Skin epidermis (tissue), 12 donors: ENCODE results near the gene BBIP1.

ENCODE experiments used
- H3K27ac ChIP-seq, 21 experiments: fragments of 200-600 bp; sonication (generic) in 11 of 21; one replicate each; pipeline ENCODE4 v1.5.0; 2020; ENCODE audit warnings: mild to moderate bottlenecking in 3 of 21, inconsistent platforms in 2 of 21, moderate library complexity in 2 of 21
- H3K4me3 ChIP-seq, 7 experiments: fragments of 200-600 bp; sonication (generic) in 2 of 7; one replicate each; pipeline ENCODE4 v1.5.0; 2020; ENCODE audit warnings: inconsistent platforms in 2 of 7, mild to moderate bottlenecking in 2 of 7, moderate library complexity in 1 of 7

BBIP1 gene

DNA sequence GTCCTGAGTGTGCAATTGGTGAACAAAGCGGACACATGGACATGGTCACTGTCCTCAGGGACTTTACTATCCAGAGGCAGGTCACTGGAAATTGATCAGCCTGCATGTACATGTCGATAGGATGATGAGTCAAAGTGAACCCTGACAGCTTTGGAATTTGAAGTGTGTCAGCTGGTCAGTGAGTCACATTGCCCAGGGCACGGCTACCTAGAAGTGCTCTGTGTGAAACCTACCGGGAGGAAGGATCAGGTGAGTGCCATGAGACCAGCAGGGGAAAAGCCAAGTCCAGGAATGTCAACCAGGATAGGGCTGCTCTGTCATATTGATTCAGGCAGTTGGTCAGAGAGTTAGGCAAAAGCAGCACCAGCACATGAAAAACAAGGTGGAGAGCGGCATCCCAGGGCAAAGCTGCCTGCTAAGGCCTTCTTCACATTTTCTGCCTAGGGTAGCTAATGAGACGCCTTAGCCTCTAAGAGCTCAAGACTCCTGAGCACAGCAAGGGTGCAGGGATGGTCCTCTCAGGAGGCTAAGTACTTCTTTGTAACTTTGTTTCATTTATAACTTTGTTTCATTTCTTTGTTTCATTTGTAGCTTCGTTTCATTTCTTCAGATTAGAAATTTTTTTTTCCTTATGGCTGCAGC, 66.6 kb downstream of the BBIP1 start:
- H3K4me3 ChIP-seq, result no peak overlapping the region
- peak overlapping the region in 4 of 21 experiments; percentile 2 to 30 (median 26) for H3K27ac ChIP-seq

DNA sequence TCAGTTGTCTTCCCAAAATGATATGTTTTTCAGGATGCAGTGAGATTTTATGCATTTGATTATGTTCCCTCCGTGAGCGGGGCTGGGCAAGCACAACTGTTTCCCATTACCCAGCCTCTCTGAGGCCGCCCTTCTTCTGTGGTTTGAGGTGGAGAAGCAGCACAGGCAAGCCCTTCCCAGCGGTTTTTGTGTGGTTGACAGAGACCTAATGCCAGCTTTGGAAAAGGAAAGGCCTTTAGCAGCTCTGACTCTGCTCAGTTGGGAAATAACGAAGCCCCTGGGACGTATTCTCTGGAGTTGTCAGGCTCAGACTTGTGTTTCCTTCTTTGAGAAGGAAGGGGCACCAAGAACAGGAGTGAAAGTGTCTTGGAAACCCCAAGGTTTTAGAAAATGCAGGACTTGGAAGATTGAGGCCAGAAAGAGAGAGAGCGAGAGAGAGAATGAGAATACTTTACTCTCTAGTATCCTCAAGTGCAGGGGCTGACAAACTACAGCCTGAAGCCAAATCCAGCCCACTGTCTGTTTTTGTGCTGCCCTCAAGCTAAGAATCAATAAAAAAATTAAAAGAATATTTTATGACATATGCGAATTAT, 67.9 kb downstream of the BBIP1 start:
- H3K27ac ChIP-seq, result peak overlapping the region in 11 of 21 experiments; percentile 1 to 69 (median 40)
- no peak overlapping the region for H3K4me3 ChIP-seq

DNA sequence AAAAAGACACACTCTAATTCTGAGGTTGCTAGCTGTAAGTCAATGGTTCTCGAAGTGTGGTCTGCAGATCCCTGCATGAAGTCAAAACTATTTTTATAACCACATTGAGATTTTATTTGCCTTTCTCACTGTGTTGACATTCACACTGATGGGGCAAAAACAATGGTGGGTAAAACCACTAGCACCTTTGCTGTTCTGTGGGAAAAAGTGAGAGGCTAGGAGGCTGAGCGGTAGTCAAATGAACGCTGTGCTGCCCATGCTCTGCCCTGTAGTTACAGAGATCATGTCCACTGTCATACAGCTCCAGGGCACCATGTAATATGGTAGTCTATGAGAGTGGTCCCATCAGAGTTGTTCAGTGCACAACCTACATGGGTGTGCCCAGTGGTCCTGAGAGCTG, 68.9 kb downstream of the BBIP1 start:
- H3K4me3 ChIP-seq, result no peak overlapping the region
- H3K27ac ChIP-seq, result peak overlapping the region in 3 of 21 experiments; percentile 14 to 32 (median 14)
